Stimulated activated CD4-positive, alpha-beta T cell treated with anti-CD3 and anti-CD28 coated beads, Interleukin-15, amount 100 ng/mL, for 24 hours (primary cell): ENCODE results near the gene TFAP2C.
"Not testable (repeated sequence)": the region's sequence is repeated elsewhere in the genome, so short reads cannot be mapped to it uniquely, and the experiment has no call there.

ENCODE experiments used
- DNase-seq: peaks from one replicate; pipeline ENCODE4 v3.0.0-alpha.2; 2020

TFAP2C gene

GRCh38 chr20:56617489-56617888 is 11.6 kb upstream of the TFAP2C start:
- DNase-seq = no peak

- no peak for DNase-seq
These were observed 7.4 kb upstream of the TFAP2C start for GRCh38 chr20:56621730-56622129.

GRCh38 chr20:56623930-56624329 is 5.2 kb upstream of the TFAP2C start:
- DNase-seq = not testable (repeated sequence)

- DNase-seq = no peak
These were observed 4.1 kb upstream of the TFAP2C start for GRCh38 chr20:56624786-56625681.

- DNase-seq = no peak
These were observed 3.3 kb upstream of the TFAP2C start for GRCh38 chr20:56625837-56626236.

GRCh38 chr20:56626367-56627121 is 2.6 kb upstream of the TFAP2C start:
- DNase-seq = peak; percentile 41

GRCh38 chr20:56627122-56628014 is 1.7 kb upstream of the TFAP2C start:
- no peak for DNase-seq

GRCh38 chr20:56628015-56628872 is 862 bp upstream of the TFAP2C start:
- no peak for DNase-seq

GRCh38 chr20:56629464-56630085 is 469 bp downstream of the TFAP2C start:
- no peak for DNase-seq

GRCh38 chr20:56630086-56630493 is 984 bp downstream of the TFAP2C start:
- DNase-seq = peak; percentile 43

GRCh38 chr20:56630506-56631317 is 1.6 kb downstream of the TFAP2C start:
- DNase-seq = no peak

GRCh38 chr20:56631318-56631989 is 2.3 kb downstream of the TFAP2C start:
- no peak for DNase-seq

- DNase-seq = no peak
These were observed 2.9 kb downstream of the TFAP2C start for GRCh38 chr20:56631990-56632327.

GRCh38 chr20:56634307-56634706 is 5.2 kb downstream of the TFAP2C start:
- no peak for DNase-seq

GRCh38 chr20:56634735-56635385 is 5.8 kb downstream of the TFAP2C start:
- no peak for DNase-seq

- no peak for DNase-seq
These were observed 7.6 kb downstream of the TFAP2C start for GRCh38 chr20:56636716-56637115.

- no peak for DNase-seq
These were observed 8.5 kb downstream of the TFAP2C start for GRCh38 chr20:56637576-56637975.

GRCh38 chr20:56646599-56646998 is 17.5 kb downstream of the TFAP2C start:
- no peak for DNase-seq

- no peak for DNase-seq
These were observed 24.1 kb downstream of the TFAP2C start for GRCh38 chr20:56653211-56653610.

- no peak for DNase-seq
These were observed 27.5 kb downstream of the TFAP2C start for GRCh38 chr20:56656632-56657031.
